Activated T-cell treated with anti-CD3 and anti-CD28 coated beads, Interleukin-2, amount 50 U/mL, for 24 hours (primary cell): ENCODE measurements around the gene PCDHGB7.
"Not testable (repeated sequence)": the region's sequence is repeated elsewhere in the genome, so short reads cannot be mapped to it uniquely, and the experiment has no call there.

Experiments
- DNase-seq: peaks from one replicate; pipeline ENCODE4 v3.0.0-alpha.2; 2020
- H3K27ac Mint-ChIP-seq: 2 replicates; pipeline ENCODE4 v1.8.0; 2020; ENCODE audit warnings: mild to moderate bottlenecking, mixed read lengths
- H3K27me3 Mint-ChIP-seq: 2 replicates; pipeline ENCODE4 v1.8.0; 2020; ENCODE audit warnings: mixed read lengths
- H3K36me3 Mint-ChIP-seq: 2 replicates; pipeline ENCODE4 v1.8.0; 2020; ENCODE audit warnings: low read depth, mixed read lengths
- H3K4me1 Mint-ChIP-seq: 2 replicates; pipeline ENCODE4 v1.8.0; 2020; ENCODE audit warnings: low read depth, mixed read lengths
- H3K4me3 Mint-ChIP-seq: 2 replicates; pipeline ENCODE4 v1.8.0; 2020; ENCODE audit warnings: mild to moderate bottlenecking, moderate library complexity, mixed read lengths
- H3K9me3 Mint-ChIP-seq: 2 replicates; pipeline ENCODE4 v1.8.0; 2020; ENCODE audit warnings: mixed read lengths

The PCDHGB7 gene

DNA sequence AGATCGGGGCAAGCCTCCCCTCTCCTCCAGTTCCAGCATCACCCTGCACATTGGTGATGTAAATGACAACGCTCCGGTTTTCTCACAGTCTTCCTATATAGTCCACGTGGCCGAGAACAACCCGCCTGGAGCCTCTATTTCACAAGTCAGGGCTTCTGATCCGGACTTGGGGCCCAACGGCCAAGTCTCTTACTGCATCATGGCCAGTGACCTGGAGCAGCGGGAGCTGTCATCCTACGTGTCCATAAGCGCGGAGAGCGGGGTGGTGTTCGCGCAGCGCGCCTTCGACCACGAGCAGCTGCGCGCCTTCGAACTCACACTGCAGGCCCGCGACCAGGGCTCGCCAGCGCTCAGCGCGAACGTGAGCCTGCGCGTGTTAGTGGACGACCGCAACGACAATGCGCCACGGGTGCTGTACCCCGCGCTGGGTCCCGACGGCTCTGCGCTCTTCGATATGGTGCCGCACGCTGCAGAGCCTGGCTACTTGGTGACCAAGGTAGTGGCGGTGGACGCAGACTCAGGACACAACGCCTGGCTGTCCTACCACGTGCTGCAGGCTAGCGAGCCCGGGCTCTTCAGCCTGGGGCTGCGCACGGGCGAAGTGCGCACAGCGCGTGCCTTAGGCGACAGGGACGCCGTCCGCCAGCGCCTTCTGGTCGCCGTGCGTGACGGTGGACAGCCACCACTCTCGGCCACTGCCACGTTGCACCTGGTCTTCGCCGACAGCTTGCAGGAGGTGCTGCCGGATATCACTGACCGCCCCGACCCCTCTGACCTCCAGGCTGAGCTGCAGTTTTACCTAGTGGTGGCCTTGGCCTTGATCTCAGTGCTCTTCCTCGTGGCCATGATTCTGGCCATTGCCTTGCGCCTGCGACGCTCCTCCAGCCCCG, 28.1 kb upstream of the PCDHGB7 start:
- Mint-ChIP-seq H3K27me3 (peaks cover 89% of the 10 kb centered on the region), H3K36me3 (peaks cover 18% of the 10 kb centered on the region), H3K9me3 (peaks cover 57% of the 10 kb centered on the region), H3K4me3 (no peak overlapping the region), H3K27ac (no peak overlapping the region), H3K4me1 (peaks cover 2% of the 10 kb centered on the region)
- no peak for DNase-seq

- Mint-ChIP-seq H3K9me3 (peaks cover 48% of the 10 kb centered on the region), H3K27ac (no peak within 1 kb of the TSS), H3K4me3 (no peak within 1 kb of the TSS), H3K36me3 (peaks cover 22% of the 10 kb centered on the region), H3K4me1 (peaks cover 2% of the 10 kb centered on the region), H3K27me3 (peaks cover 84% of the 10 kb centered on the region)
- DNase-seq = no peak
Observed at GRCh38 chr5:141392429-141393198, 24.9 kb upstream of the PCDHGB7 start, which contains the start of gene PCDHGA8. Gene PCDHGA8, plus strand, starts transcription at chr5:141392633. Its CDS starts 181 bp downstream, at chr5:141392814.

- Mint-ChIP-seq H3K4me3 (no peak overlapping the region), H3K4me1 (peaks cover 2% of the 10 kb centered on the region), H3K9me3 (peaks cover 45% of the 10 kb centered on the region), H3K27ac (no peak overlapping the region), H3K27me3 (peaks cover 85% of the 10 kb centered on the region), H3K36me3 (peaks cover 21% of the 10 kb centered on the region)
- no peak for DNase-seq
Observed at GRCh38 chr5:141393267-141393666, 24.2 kb upstream of the PCDHGB7 start.

DNA sequence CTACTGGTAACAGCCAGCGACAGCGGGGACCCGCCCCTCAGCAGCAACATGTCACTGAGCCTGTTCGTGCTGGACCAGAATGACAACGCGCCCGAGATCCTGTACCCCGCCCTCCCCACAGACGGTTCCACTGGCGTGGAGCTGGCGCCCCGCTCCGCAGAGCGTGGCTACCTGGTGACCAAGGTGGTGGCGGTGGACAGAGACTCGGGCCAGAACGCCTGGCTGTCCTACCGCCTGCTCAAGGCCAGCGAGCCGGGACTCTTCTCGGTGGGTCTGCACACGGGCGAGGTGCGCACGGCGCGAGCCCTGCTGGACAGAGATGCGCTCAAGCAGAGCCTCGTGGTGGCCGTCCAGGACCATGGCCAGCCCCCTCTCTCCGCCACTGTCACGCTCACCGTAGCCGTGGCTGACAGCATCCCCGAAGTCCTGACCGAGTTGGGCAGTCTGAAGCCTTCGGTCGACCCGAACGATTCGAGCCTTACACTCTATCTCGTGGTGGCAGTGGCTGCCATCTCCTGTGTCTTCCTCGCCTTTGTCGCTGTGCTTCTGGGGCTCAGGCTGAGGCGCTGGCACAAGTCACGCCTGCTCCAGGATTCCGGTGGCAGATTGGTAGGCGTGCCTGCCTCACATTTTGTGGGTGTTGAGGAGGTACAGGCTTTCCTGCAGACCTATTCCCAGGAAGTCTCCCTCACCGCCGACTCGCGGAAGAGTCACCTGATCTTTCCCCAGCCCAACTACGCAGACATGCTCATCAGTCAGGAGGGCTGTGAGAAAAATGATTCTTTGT, 22.9 kb upstream of the PCDHGB7 start:
- peaks cover 23% of the 10 kb centered on the region for H3K36me3 Mint-ChIP-seq
- H3K4me1 Mint-ChIP-seq, DNase-seq, H3K4me3 Mint-ChIP-seq, H3K27ac Mint-ChIP-seq: not testable (repeated sequence)
- H3K27me3 Mint-ChIP-seq = peaks cover 85% of the 10 kb centered on the region
- peaks cover 43% of the 10 kb centered on the region for H3K9me3 Mint-ChIP-seq

- Mint-ChIP-seq H3K36me3 (peaks cover 21% of the 10 kb centered on the region), H3K27me3 (peaks cover 83% of the 10 kb centered on the region), H3K9me3 (peaks cover 35% of the 10 kb centered on the region), H3K4me3 (peak within 1 kb of the TSS; percentile 50)
- H3K4me1 Mint-ChIP-seq, H3K27ac Mint-ChIP-seq: not testable (repeated sequence)
- DNase-seq = peak; percentile 52
Observed at GRCh38 chr5:141397756-141398551, 19.5 kb upstream of the PCDHGB7 start, which contains the start of gene PCDHGB5. Gene PCDHGB5, plus strand, starts transcription at chr5:141397947. Its CDS starts 181 bp downstream, at chr5:141398128.

- Mint-ChIP-seq H3K4me3 (no peak overlapping the region), H3K27ac (no peak overlapping the region), H3K36me3 (peaks cover 18% of the 10 kb centered on the region), H3K9me3 (peaks cover 31% of the 10 kb centered on the region), H3K4me1 (peaks cover 3% of the 10 kb centered on the region), H3K27me3 (peaks cover 83% of the 10 kb centered on the region)
- DNase-seq = no peak
Observed at GRCh38 chr5:141398608-141399007, 18.9 kb upstream of the PCDHGB7 start.

GRCh38 chr5:141399555-141400258, 17.8 kb upstream of the PCDHGB7 start:
- DNase-seq = no peak
- peaks cover 83% of the 10 kb centered on the region for H3K27me3 Mint-ChIP-seq
- no peak overlapping the region for H3K27ac Mint-ChIP-seq
- H3K9me3 Mint-ChIP-seq = peaks cover 32% of the 10 kb centered on the region
- H3K36me3 Mint-ChIP-seq = peaks cover 15% of the 10 kb centered on the region
- H3K4me3 Mint-ChIP-seq = no peak overlapping the region
- H3K4me1 Mint-ChIP-seq = peaks cover 3% of the 10 kb centered on the region

DNA sequence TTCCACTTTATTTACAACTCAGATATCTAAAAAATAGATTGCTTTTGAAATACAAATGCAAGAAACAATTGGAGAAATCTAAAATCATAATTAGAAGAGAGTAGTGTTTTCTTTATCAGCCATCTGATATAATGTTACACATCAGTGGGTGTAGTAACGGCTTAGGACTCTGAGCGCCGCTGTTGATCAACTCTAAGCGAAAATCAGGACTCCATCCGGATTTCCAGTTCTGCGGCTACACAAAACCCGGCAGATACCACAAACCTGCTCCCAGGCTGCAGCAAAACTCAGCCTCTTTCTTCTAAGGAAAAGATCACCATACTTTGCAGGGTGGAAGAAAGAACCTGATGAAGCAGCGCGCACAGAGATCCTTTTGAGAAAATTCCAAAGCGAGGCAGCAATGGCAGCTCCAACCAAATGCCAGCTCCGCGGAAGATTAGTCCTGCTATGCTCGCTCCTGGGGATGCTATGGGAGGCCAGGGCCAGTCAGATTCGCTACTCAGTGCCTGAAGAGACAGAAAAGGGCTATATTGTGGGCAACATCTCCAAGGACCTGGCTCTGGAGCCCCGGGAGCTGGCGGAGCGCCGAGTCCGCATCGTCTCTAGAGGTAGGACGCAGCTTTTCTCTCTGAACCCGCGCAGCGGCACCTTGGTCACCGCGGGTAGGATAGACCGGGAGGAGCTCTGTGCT, 14.8 kb upstream of the PCDHGB7 start, which contains the start of gene PCDHGA9:
Gene PCDHGA9 (plus strand): TSS at position 226 of the 691 bp plus-strand sequence. CDS start 175 bp downstream, at position 401.
- DNase-seq = no peak
- H3K9me3 Mint-ChIP-seq = peaks cover 28% of the 10 kb centered on the region
- H3K4me1 Mint-ChIP-seq = peaks cover 3% of the 10 kb centered on the region
- H3K4me3 Mint-ChIP-seq = peak within 1 kb of the TSS; percentile 58
- no peak within 1 kb of the TSS for H3K27ac Mint-ChIP-seq
- H3K36me3 Mint-ChIP-seq = peaks cover 12% of the 10 kb centered on the region
- peaks cover 80% of the 10 kb centered on the region for H3K27me3 Mint-ChIP-seq

GRCh38 chr5:141403387-141403786, 14.1 kb upstream of the PCDHGB7 start:
- Mint-ChIP-seq H3K27me3 (peaks cover 83% of the 10 kb centered on the region), H3K36me3 (peaks cover 14% of the 10 kb centered on the region), H3K27ac (no peak overlapping the region), H3K4me3 (no peak overlapping the region), H3K4me1 (peaks cover 3% of the 10 kb centered on the region), H3K9me3 (peaks cover 28% of the 10 kb centered on the region)
- no peak for DNase-seq

GRCh38 chr5:141407790-141408505, 9.5 kb upstream of the PCDHGB7 start, which contains the start of gene PCDHGB6:
Gene PCDHGB6, plus strand, starts transcription at chr5:141408021. Its CDS starts 182 bp downstream, at chr5:141408203.
- H3K27me3 Mint-ChIP-seq = peaks cover 82% of the 10 kb centered on the region
- H3K36me3 Mint-ChIP-seq, H3K4me1 Mint-ChIP-seq, H3K27ac Mint-ChIP-seq: not testable (repeated sequence)
- peak within 1 kb of the TSS; percentile 52 for H3K4me3 Mint-ChIP-seq
- peak; percentile 59 for DNase-seq
- peaks cover 20% of the 10 kb centered on the region for H3K9me3 Mint-ChIP-seq

DNA sequence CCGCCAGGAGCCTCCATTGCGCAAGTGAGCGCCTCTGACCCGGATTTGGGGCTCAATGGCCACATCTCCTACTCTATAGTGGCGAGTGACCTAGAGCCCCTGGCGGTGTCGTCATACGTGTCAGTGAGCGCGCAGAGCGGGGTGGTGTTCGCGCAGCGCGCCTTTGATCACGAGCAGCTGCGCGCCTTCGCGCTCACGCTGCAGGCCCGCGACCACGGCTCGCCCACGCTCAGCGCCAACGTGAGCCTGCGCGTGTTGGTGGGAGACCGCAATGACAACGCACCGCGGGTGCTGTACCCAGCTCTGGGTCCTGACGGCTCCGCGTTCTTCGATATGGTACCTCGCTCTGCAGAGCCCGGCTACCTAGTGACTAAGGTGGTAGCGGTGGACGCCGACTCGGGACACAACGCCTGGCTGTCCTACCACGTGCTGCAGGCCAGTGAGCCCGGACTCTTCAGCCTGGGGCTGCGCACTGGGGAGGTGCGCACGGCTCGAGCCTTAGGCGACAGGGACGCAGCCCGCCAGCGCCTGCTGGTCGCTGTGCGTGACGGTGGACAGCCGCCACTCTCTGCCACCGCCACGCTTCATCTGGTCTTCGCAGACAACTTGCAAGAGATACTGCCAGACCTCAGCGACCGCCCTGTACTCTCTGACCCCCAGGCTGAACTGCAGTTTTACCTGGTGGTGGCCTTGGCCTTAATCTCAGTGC, 7.7 kb upstream of the PCDHGB7 start:
- Mint-ChIP-seq H3K27ac (no peak overlapping the region), H3K4me3 (no peak overlapping the region), H3K27me3 (peaks cover 82% of the 10 kb centered on the region), H3K36me3 (peaks cover 9% of the 10 kb centered on the region), H3K4me1 (peaks cover 16% of the 10 kb centered on the region), H3K9me3 (peaks cover 23% of the 10 kb centered on the region)
- no peak for DNase-seq
